Activated T-cell treated with anti-CD3 and anti-CD28 coated beads, Interleukin-2, amount 50 U/mL, for 72 hours (primary cell): ENCODE results near the gene GGA1. TPM values are rescaled to one million over a fixed set of nuclear protein-coding genes. Genes with fewer than 3 reads are reported as not detected.
"Not testable (repeated sequence)": the region's sequence is repeated elsewhere in the genome, so short reads cannot be mapped to it uniquely, and the experiment has no call there.

Source experiments
- ATAC-seq, 2 donors: fragments of 150-1000 bp; cut with Tn5 transposase; replicated peaks in 1 of 2; 2 replicates each; pipeline ENCODE4 v1.10.0; 2021; ENCODE audit warnings: moderate library complexity in 2 of 2, mild to moderate bottlenecking in 1 of 2
- DNase-seq, 2 donors: peaks; one replicate each; pipeline ENCODE4 v3.0.0; 2021 to 2022; ENCODE audit warnings: mixed read lengths in 1 of 2
- H3K27ac Mint-ChIP-seq: one replicate; pipeline ENCODE4 v1.8.0; 2022; ENCODE audit warnings: mild to moderate bottlenecking, moderate library complexity, mixed read lengths
- H3K27me3 Mint-ChIP-seq: one replicate; pipeline ENCODE4 v1.8.0; 2022; ENCODE audit warnings: low read depth, mixed read lengths
- H3K36me3 Mint-ChIP-seq, 2 donors: one replicate each; pipeline ENCODE4 v1.8.0; 2022; ENCODE audit warnings: mixed read lengths in 2 of 2, mild to moderate bottlenecking in 1 of 2; ENCODE audit not compliant: insufficient read depth in 2 of 2
- H3K4me1 Mint-ChIP-seq: one replicate; pipeline ENCODE4 v1.8.0; 2022; ENCODE audit warnings: low read depth, mixed read lengths
- H3K4me3 Mint-ChIP-seq, 2 donors: one replicate each; pipeline ENCODE4 v1.8.0; 2022; ENCODE audit warnings: mild to moderate bottlenecking in 2 of 2, mixed read lengths in 2 of 2, moderate library complexity in 2 of 2
- H3K9me3 Mint-ChIP-seq, 2 donors: one replicate each; pipeline ENCODE4 v1.8.0; 2022; ENCODE audit warnings: mixed read lengths in 2 of 2
- total RNA-seq, 2 donors: library from RNA; stranded (reverse); gene quantifications; one replicate each; pipeline ENCODE4 v1.2.3, GENCODE V29; 2022

Gene GGA1
- total RNA-seq, 2 donors from 2014 or later = 81.5 to 96.2 TPM

DNA sequence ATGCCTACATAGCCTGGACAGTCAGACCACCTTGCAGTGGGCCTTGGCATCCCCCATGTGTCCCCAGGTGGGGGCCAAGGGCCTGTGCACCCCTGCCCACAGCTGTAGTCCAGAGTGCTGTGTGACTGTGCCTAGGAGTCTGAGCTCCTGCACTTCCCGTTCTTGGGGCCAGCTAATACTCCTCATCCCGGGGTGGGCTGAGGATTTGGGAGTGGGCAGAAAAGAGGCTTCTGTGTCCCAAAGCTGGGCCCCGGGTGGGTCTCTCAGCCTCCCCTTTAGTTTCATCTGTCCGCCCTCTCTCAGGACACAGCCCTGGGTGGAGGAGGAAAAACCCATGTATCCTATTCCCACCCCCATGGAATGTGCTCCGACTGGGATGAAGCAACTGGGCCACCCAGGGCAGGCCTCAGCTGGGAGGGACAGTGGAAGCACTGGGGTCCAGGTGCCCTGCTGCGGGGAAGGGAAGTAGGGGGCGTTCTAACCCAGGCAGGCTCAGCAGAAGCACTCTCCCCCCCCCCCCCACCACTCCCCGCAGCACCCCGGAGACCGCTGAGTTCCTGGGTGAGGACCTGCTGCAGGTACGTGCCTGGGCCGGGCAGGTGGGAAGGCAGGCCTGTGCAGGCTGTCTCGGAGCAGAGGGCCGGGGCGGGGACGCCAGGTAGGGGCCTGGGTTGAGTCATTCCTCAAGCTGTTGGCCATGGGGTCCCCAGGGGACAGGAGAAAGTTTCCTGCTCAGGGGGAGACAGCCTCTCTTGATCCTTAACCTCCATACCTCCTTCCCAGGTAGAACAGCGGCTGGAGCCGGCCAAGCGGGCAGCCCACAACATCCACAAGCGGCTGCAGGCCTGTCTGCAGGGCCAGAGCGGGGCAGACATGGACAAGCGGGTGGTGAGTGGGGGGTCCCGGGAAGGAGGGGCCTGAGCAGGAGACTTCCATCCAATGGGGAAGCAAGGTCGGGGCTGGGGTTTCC, 32.2 kb downstream of the GGA1 start:
- DNase-seq = no peak
- H3K4me1 Mint-ChIP-seq = peaks cover 51% of the 10 kb centered on the region

DNA sequence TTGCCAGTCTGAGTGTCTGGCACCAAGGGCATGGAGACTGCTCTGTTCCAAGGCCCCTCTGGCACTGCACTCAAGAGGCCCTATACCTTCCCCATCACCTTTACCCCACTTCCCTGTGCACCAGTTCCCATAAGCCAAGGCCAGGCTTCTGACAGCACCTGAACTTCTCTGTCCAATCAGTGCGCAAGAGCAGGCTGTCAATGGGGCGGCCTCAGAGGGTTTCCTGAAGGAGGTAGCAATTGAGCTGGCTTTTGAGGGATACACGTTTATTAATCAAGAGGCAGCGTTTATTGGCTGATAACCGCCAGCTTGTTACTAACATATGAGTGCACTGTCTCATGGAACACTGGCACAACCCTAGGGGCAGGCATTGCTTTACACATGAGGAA, 32.9 kb downstream of the GGA1 start:
- Mint-ChIP-seq H3K4me3 (peak overlapping the region; percentile 87 to 95), H3K27ac (peak overlapping the region; percentile 33), H3K4me1 (peaks cover 44% of the 10 kb centered on the region), H3K27me3 (no peaks in the 10 kb centered on the region), H3K36me3 (peaks cover 5 to 15% of the 10 kb centered on the region in 2 donors), H3K9me3 (no peaks in the 10 kb centered on the region)
- DNase-seq (no peak), ATAC-seq (no peak)

More for the DNA sequence above, 32.2 kb downstream of the GGA1 start:
- H3K36me3 Mint-ChIP-seq = peaks cover 5 to 14% of the 10 kb centered on the region in 2 donors
- H3K4me3 Mint-ChIP-seq = peak overlapping the region; percentile 87 to 95
- H3K9me3 Mint-ChIP-seq = no peaks in the 10 kb centered on the region
- peak overlapping the region; percentile 94 for H3K27ac Mint-ChIP-seq
- peak in 1 of 2 donors; percentile 3 for ATAC-seq
- no peaks in the 10 kb centered on the region for H3K27me3 Mint-ChIP-seq

DNA sequence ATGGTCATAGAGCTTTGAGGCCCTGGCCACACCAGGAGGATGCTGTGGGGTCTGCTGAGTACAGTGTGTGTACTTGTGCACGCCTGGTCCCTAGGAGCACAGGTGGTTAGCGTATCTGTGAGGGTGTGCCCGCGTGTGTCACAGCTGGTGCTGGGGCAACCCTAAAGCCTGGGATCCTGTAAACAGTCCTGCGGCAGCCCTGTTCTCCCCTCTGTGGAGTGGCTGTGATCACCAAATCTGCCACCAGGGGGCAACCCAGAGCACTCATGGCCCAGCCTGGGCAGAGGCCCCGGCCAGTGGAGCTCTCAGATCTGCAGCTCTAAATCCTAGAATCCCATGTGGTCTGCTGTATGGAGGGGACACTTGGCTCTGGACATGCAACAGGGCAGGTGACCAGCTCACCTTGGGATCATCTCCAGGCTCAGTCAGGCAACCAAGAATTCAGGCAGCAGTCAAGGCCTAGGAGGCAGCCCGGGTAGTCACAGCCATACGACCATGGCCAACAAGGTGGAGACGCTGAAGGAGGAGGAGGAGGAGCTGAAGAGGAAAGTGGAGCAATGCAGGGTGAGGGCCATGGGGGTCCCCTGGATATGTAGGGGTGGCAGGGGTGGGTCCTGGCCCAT, 34.7 kb downstream of the GGA1 start:
- Mint-ChIP-seq H3K36me3 (peaks cover 5 to 18% of the 10 kb centered on the region in 2 donors), H3K27ac (peak overlapping the region; percentile 90), H3K27me3 (no peaks in the 10 kb centered on the region), H3K4me3 (peak overlapping the region; percentile 42 to 45), H3K9me3 (no peaks in the 10 kb centered on the region), H3K4me1 (peaks cover 30% of the 10 kb centered on the region)
- DNase-seq (peak; percentile 86 to 90), ATAC-seq (peak; percentile 69 to 71)

DNA sequence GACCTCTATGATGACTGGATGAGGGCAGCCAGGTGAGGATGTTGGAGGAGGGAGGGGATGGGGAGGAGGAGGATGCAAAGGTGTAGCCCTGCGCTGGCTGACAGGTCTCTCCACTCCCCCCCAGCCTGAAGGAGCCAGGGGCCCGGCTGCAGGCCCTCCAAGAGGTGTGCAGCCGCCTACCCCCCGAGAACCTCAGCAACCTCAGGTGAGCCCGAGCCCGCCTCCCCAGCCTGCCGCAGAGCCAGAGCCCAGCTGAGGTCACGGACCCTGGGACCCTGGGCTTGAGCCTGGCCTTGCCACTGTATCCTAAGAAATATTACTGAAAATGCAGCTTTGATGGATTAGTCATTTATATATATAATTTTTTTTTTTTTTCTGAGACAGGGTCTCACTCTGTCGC, 38.7 kb downstream of the GGA1 start:
- Mint-ChIP-seq H3K9me3 (no peaks in the 10 kb centered on the region), H3K27me3 (no peaks in the 10 kb centered on the region), H3K36me3 (peaks cover 5 to 30% of the 10 kb centered on the region in 2 donors), H3K4me1 (peaks cover 23% of the 10 kb centered on the region), H3K4me3 (no peak overlapping the region), H3K27ac (no peak overlapping the region)
- DNase-seq (no peak), ATAC-seq (no peak)

DNA sequence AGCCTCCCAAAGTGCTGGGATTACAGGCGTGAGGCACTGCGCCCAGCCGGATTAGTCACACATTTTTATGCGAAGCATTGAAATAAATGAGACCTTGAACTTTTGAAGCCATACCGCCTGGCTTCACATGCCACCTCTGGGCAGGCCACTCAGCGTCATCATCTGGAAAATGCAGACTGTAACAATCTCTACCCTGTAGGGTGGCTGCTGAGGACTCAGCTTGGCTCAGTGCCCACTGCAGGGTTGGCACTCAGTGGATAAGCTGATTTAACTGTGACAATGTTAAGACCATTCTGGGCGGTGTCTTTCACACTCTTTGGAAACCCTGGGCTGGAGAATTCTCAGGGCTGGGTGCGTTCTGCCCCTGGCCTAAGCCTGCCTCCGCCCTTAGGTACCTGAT, 39.3 kb downstream of the GGA1 start:
- no peak for DNase-seq
- H3K36me3 Mint-ChIP-seq = peaks cover 5 to 30% of the 10 kb centered on the region in 2 donors
- no peaks in the 10 kb centered on the region for H3K27me3 Mint-ChIP-seq
- no peak overlapping the region for H3K4me3 Mint-ChIP-seq
- no peaks in the 10 kb centered on the region for H3K9me3 Mint-ChIP-seq
- ATAC-seq = no peak
- H3K4me1 Mint-ChIP-seq = peaks cover 17% of the 10 kb centered on the region
- no peak overlapping the region for H3K27ac Mint-ChIP-seq

DNA sequence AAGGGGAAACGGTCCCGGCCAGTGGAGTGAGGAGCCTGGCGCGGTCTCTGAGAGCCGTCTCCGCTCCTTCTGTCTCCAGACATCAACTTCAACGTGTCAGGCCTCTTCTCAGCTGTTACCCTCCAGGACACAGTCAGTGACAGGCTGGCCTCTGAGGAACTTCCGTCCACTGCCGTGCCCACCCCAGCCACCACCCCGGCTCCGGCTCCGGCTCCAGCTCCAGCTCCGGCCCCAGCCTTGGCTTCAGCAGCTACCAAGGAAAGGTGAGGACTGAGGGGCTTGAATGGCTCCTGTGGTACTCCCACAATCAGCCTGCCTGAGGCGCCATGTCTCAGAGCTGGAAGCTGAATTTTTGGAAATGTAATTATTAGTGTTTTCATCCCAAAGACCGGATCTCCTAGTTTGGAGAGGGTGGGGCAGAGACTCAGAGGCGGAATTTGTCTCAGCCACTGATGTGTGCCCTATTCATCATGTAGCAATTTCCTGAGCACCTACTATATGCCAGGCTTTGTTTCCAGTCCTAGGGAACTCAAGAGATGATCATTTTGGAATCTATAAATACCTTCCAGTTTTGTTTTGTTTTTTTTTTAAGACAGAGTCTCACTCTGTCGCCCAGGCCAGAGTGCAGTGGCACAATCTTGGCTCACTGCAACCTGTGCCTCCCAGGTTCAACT, 42.0 kb downstream of the GGA1 start:
- Mint-ChIP-seq H3K9me3 (no peaks in the 10 kb centered on the region), H3K36me3 (peaks cover 4 to 24% of the 10 kb centered on the region in 2 donors), H3K27me3 (no peaks in the 10 kb centered on the region), H3K4me3 (no peak overlapping the region), H3K4me1 (no peaks in the 10 kb centered on the region), H3K27ac (no peak overlapping the region)
- ATAC-seq = no peak
- no peak for DNase-seq

DNA sequence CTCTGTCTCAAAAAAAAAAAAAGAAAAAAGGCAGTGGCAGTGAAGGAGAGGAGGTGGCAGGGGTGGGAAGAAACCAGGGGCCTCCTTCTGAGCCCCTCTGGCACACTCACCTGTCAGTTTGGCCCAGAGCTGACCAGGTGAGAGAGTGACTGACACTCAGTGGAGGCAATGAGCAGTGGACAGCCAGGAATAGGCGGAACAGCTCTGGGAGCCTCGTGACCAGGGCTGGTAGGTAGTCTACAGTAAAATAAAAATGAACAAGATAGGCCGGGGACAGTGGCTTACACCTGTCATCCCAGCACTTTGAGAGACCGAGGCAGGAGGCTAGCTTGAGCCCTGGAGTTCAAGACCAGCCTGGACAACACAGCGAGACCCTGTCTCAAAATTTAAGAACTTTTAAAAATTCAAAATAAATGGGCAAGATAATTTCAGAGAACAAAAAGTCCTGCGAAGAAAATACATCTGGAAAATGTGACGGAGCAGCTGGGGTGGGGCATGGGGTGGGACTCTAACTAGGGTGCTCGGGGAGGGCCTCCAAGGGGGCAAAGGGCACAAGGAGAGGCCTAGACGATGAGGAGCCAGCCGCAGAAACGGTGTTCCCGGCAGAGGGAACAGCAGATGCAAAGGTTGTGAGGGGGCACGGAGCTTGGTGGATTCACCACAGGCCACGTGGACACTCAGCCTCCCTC, 46.1 kb downstream of the GGA1 start:
- peaks cover 15% of the 10 kb centered on the region for H3K4me1 Mint-ChIP-seq
- H3K27me3 Mint-ChIP-seq = no peaks in the 10 kb centered on the region
- no peaks in the 10 kb centered on the region for H3K9me3 Mint-ChIP-seq
- no peak overlapping the region for H3K4me3 Mint-ChIP-seq
- no peak for DNase-seq
- peak overlapping the region; percentile 38 for H3K27ac Mint-ChIP-seq
- ATAC-seq = no peak
- H3K36me3 Mint-ChIP-seq = peaks cover 2 to 12% of the 10 kb centered on the region in 2 donors

DNA sequence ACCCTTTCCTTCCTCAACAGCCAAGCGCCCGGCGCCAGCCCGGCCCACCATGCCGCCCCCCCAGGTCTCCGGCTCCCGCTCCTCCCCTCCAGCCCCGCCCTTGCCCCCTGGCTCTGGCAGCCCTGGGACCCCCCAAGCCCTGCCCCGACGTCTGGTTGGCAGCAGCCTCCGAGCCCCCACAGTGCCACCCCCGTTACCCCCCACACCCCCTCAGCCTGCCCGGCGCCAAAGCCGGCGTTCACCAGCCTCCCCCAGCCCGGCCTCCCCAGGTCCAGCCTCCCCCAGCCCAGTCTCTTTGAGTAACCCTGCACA, 46.6 kb downstream of the GGA1 start:
- Mint-ChIP-seq H3K27ac (no peak overlapping the region), H3K4me1 (peaks cover 20% of the 10 kb centered on the region), H3K36me3 (peaks cover 2 to 11% of the 10 kb centered on the region in 2 donors), H3K4me3 (no peak overlapping the region), H3K27me3 (no peaks in the 10 kb centered on the region), H3K9me3 (no peaks in the 10 kb centered on the region)
- ATAC-seq (no peak), DNase-seq (no peak)

DNA sequence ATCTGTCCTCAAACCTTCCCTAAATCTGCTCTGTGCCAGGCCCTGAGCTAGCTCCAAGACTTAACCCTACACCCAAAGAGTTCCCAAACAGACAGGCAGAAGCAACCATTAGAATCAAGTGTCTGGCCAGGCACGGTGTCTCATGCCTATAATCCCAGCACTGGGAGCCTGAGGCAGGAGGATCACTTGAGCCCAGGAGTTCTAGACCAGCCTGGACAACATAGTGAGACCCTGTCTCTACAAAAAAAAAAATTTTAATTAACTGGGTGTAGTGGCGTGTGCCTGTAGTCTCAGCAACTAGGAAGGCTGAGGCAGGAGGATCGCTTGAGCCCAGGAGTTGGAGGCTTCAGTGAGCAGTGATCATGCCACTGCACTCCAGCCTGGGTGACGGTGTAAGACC, 47.9 kb downstream of the GGA1 start:
- not testable (repeated sequence) for DNase-seq, H3K36me3 Mint-ChIP-seq, H3K9me3 Mint-ChIP-seq, ATAC-seq, H3K27me3 Mint-ChIP-seq
- H3K4me3 Mint-ChIP-seq = peak overlapping the region in 1 of 2 donors; percentile 15
- peaks cover 34% of the 10 kb centered on the region for H3K4me1 Mint-ChIP-seq
- H3K27ac Mint-ChIP-seq = peak overlapping the region; percentile 61

DNA sequence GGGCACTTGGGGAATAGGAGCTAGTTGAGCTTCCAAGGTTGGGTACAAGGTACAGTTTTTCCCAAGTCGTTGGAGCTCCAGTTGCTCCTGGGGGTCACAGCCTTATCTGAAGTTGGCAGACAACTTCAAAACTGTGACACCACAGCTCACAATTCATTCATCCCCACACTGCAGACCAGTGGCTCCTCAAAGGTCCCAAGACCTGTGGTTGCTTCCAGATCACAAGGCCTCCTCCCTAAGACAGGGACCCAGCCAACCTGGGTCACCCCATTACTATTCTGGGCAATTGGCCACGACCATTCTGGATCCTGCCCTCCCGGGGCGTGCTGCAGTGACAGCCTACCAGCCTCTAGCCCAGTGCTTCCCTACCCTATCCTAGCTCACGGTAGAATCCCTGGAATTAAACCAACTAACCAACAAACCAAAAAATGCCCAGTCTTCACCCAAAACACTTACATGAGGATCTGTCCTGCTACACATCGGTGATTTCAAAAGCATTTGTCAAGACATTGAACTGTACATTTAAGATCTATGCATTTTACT, 49.0 kb downstream of the GGA1 start:
- no peak for ATAC-seq

DNA sequence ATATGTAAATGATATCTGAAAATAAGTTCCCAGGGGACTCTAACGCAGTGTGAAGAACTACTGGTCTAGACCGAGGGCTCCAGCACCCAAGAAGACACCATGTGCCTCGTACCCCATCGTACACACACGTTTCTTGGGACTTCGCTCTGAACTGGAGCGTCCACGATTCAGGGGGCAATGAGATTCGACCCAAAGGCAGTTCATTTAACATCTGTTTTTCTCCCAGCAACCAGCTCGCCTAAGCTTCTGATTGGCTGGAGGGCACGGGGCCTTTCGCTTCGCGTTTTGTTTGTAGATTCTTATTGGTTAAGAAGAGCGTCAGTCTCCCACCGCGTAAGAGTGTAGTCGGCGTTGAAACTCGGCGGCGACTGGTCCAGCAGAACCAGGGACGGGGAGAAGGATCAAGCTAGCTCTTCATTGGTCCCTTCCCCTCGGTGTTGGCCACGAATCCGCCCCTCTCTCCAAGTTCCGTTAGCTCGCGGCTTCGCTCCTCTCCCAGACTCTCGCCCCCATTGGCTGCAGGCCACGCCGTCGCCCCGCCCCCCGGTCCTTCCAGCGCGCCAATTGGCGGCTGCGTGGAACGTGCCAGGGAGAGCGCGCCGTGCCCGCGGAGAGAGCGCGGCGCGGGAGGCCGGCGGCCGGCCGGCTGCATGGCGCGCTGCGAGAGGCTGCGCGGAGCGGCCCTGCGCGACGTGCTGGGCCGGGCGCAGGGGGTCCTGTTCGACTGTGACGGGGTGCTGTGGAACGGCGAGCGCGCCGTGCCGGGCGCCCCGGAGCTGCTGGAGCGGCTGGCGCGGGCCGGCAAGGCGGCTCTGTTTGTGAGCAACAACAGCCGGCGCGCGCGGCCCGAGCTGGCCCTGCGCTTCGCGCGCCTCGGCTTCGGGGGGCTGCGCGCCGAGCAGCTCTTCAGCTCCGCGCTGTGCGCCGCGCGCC, 49.8 kb downstream of the GGA1 start, which contains the start of gene PDXP:
TSS of gene PDXP (plus strand) at position 591 of the 933 bp plus-strand sequence. CDS start at position 651, 60 bp downstream.
- peak within 1 kb of the TSS; percentile 82 for H3K27ac Mint-ChIP-seq
- peak within 1 kb of the TSS; percentile 89 to 91 for H3K4me3 Mint-ChIP-seq
- peak; percentile 95 to 96 for ATAC-seq
- peaks cover 43% of the 10 kb centered on the region for H3K4me1 Mint-ChIP-seq
- H3K36me3 Mint-ChIP-seq = peaks cover 0 to 4% of the 10 kb centered on the region in 2 donors
- H3K27me3 Mint-ChIP-seq = no peaks in the 10 kb centered on the region
- peak; percentile 99 for DNase-seq
- no peaks in the 10 kb centered on the region for H3K9me3 Mint-ChIP-seq

More for the DNA sequence above, 49.0 kb downstream of the GGA1 start:
- no peak for DNase-seq
- Mint-ChIP-seq H3K9me3 (no peaks in the 10 kb centered on the region), H3K36me3 (peaks cover 4% of the 10 kb centered on the region in 2 donors), H3K27ac (peak overlapping the region; percentile 82), H3K4me3 (peak overlapping the region; percentile 86 to 89), H3K27me3 (no peaks in the 10 kb centered on the region), H3K4me1 (peaks cover 43% of the 10 kb centered on the region)
